ENCODE measurements around the gene AGXT.
A peak's percentile ranks its signal among the peaks of the same experiment; 100 is the strongest.
"Not testable (repeated sequence)": the region's sequence is repeated elsewhere in the genome, so short reads cannot be mapped to it uniquely, and the experiment has no call there.

The AGXT gene

DNA sequence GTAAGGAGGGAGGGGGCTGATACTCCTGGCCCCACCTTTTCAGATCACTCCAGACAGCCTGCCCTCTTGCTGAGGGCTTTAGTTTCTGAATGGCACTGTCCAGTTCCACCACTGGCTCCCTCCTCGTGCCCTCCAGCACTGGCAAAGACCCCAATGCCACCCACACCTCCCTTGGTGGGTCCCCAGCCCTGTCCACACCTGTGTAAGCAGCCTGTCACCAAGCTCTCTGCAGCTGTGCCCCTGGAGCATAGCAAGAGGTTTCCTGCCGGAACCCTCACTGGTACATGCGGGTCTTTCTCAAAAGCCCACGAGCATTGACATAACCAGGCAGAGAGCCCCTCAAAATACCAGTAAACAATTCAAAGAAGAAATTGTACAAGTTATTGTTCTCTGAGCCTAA, 31.0 kb upstream of the AGXT start:
- DNase-seq = no peak
- in situ Hi-C loops (cut with HindIII; ENCODE audit: low pct_ligation_motif_present, low pct_unique_long_range_greater_than_20kb, low sequenced_read_pairs) = no loop called here

DNA sequence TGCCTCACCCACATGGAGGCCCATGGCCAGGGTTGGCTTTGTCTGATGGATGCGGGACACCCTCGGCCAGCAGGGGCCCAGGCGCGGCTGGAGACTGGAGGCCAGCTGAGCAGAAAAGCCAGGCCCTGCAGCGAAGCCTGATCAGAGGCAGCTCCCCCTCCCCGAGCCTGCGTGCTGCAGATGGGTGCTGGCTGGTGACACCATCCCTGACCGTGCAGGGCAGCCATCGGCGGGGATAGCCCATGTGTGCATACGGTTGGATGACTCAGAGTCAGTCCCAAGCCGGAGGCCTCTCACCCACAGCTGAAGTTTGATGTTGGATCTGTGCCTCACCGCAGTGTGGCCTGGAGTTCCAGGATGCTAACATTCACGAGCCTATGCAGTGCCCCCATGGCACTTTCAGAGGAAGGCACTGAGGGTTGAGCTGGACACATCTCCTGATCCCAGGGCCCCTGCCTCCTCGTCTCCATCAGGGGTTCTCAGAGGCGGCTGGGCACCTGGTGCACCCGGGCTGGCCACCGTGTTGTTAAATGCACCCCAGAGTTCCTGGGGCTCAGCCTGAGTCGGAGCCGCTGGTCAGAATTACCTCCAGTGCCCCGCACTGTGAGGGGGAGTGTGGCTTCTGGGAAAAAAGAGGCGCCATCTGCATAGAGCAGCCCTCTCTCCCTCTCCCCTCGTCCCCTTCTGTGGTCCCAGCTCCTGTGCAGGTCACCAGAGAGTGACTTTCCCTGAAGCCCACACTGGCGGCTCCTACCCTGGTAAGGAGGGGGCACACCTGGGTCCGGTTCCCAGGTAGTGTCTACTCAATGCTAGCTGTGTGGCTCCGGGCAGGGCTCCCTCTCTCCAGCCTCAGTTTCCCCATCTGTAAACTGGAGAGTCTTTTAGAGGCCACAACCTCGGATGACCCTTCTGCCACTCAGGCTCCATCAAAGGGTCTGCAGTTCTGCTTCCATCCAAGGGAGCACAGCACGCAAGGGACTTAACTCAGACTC, 29.2 kb upstream of the AGXT start:
- DNase-seq = peak; percentile 40
- in situ Hi-C loops (cut with HindIII; ENCODE audit: low pct_ligation_motif_present, low pct_unique_long_range_greater_than_20kb, low sequenced_read_pairs) = no loop called here

DNA sequence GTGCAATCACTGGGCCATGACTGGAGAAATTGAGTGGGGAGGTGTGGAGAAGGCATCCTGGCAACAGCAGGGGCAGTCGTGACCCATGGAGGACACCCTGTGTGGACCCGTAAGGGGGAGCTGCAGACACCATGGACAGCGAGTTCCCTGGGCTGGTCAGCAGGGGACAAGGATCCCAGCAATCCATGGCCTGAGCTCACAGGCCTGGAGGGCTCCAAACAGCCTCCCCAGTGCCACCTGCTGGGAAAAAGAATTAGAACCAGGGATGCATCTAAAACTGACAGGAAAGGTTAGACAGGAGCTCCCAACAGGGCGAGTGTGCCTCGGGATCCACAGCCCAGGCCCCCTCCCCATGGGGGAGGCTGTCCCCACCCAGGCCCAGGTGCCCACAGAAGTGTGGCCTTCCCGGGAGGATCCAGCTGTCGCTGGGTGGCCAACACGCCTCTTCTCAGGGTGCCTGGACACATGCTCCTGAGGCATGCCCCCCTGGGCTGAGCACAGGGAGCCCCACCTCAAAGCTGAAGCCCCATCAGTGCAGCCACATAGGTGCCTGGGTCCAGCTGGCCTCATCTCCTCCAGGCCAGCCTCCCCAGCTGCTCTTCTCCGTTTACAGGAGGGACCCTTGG, 28.1 kb upstream of the AGXT start:
- in situ Hi-C loops (cut with HindIII; ENCODE audit: low pct_ligation_motif_present, low pct_unique_long_range_greater_than_20kb, low sequenced_read_pairs) = no loop called here
- peak; percentile 81 for DNase-seq

DNA sequence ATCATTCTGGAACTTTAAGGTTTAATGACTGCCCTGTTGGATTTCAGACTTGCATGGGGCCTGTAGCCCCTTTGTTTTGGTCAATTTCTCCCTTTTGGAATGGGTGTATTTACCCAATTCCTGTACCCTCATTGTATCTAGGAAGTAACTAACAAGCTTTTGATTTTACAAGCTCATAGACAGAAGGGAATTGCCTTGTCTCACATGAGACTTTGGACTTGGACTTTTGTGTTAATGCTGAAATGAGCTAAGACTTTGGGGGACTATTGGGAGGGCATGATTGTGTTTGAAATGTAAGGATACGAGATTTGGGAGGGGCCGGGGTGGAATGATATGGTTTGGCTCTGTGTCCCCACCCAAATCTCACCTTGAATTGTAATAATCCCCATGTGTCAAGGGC, 22.3 kb upstream of the AGXT start:
- DNase-seq; in situ Hi-C loops (cut with HindIII; ENCODE audit: low pct_ligation_motif_present, low pct_unique_long_range_greater_than_20kb, low sequenced_read_pairs): not testable (repeated sequence)

DNA sequence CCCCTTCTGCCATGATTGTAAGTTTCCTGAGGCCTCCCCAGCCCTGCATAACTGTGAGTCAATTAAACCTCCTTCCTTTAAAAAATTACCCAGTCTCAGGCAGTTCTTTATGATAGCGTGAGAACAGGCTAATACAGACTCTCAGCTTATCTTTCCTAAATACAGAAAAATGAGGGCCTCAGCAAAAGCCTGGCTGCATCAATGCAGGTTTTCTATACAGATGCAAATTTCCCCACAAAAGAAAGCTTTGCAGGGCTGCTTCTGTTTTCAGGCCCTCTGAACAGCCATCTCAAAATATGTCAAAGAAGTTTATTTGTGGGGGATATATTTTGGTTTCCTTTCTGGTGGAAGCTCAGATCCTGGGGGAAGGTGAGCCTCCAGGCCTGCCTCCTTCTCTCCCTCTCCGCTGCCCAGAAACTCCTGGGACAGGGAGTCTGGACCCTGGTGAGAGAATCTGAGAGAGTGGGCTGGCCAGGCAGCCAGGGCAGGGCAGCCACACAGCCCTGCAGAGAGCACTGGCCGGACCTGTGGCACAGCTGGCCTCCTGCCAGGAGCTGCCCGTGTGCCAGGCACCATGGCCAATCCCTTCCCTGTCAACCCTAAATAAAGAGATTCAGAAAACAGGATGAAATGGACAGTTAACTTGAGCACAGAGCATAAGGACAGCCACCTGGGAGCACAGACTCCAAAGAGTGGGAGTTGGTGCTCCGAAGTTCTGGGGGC, 21.6 kb upstream of the AGXT start:
- in situ Hi-C loops (cut with HindIII; ENCODE audit: low pct_ligation_motif_present, low pct_unique_long_range_greater_than_20kb, low sequenced_read_pairs) = no loop called here

GRCh38 chr2:240847817-240848216, 20.8 kb upstream of the AGXT start:
- no peak for DNase-seq
- in situ Hi-C loops (cut with HindIII; ENCODE audit: low pct_ligation_motif_present, low pct_unique_long_range_greater_than_20kb, low sequenced_read_pairs) = no loop called here

More for the DNA sequence above, 21.6 kb upstream of the AGXT start:
- no peak for DNase-seq

GRCh38 chr2:240848900-240849680, 19.5 kb upstream of the AGXT start:
- in situ Hi-C loops (cut with HindIII; ENCODE audit: low pct_ligation_motif_present, low pct_unique_long_range_greater_than_20kb, low sequenced_read_pairs) = no loop called here
- DNase-seq = no peak

DNA sequence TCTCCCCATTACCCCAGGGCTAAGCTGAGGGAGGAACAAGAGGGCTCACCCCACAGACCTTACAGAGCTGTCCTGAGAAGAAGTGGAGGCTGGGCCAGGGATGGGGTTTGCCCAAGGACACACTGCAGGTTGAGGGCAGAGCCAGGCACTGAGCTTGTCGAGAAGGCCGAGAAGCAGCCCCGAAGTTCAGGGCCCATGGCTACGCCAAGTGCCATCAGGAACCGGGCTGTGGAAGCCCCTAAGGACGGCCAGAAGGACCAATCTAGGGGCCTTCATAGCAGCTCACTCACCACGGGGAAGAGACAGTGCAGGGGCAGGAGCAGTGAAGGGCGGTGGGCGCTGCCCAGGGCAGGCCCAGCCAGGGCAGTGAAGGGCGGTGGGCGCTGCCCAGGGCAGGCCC, 18.6 kb upstream of the AGXT start:
- in situ Hi-C loops (cut with HindIII; ENCODE audit: low pct_ligation_motif_present, low pct_unique_long_range_greater_than_20kb, low sequenced_read_pairs) = no loop called here
- no peak for DNase-seq

DNA sequence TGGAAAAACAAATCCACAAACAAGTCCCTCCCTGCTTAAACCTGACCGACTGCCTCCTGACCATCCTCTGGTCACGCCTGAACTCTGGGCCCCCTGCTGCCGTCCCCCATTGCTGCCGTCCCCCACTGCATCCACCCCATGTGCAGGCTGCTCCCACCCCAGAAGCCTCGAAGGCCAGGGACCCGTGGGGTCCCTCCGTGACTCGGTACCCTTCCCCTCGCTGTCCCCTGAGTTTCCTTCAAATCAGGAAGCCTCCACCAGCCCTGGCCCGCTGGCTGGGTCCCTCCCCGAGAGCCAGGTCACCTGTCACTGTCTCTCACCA, 17.9 kb upstream of the AGXT start:
- in situ Hi-C loops (cut with HindIII; ENCODE audit: low pct_ligation_motif_present, low pct_unique_long_range_greater_than_20kb, low sequenced_read_pairs) = no loop called here
- DNase-seq = no peak

DNA sequence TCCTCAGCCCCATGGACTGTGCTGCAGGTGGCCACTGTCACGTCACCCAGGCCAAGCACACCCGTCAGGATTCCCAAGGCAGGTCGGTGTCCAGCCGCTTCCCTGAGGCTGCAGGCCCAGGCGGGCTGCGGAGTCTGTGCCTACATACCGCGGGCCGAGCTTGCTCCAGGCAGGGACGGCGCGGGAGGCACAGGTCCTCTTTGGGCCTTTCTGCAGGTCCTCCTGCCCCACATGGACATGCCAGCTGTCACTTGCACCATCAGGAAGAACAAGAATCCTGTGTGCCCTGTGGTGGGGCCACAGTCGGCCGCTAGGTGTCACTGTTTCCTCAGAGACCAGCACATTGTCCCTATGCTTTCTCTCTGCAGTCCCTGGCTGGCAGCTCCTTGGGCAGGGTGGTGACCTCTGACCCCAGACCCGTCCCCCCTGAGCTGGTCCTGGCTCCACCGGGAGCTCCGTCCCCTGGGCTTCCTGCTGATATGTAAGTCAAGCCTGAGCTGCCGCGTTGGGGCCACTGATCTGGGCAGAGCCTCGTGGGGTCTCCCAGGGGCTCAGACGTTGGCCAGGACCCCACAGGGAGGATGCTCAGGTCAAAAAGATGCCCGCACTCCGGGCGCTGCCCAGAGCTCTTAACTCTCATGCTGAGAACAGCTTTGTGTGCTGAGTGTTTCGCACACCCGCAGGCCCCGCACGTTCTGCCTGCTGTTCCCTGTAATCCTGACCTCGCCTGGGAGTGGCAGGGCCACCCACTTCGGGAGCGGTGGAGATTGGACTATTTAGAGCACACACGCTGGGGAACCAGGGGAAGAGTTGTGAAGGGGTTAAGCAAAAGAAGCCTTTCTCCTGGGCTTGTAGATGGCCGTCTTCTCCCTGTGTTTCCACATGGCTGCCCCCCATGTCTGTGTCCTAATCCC, 17.3 kb upstream of the AGXT start:
- peak; percentile 76 for DNase-seq
- in situ Hi-C loops (cut with HindIII; ENCODE audit: low pct_ligation_motif_present, low pct_unique_long_range_greater_than_20kb, low sequenced_read_pairs) = no loop called here

DNA sequence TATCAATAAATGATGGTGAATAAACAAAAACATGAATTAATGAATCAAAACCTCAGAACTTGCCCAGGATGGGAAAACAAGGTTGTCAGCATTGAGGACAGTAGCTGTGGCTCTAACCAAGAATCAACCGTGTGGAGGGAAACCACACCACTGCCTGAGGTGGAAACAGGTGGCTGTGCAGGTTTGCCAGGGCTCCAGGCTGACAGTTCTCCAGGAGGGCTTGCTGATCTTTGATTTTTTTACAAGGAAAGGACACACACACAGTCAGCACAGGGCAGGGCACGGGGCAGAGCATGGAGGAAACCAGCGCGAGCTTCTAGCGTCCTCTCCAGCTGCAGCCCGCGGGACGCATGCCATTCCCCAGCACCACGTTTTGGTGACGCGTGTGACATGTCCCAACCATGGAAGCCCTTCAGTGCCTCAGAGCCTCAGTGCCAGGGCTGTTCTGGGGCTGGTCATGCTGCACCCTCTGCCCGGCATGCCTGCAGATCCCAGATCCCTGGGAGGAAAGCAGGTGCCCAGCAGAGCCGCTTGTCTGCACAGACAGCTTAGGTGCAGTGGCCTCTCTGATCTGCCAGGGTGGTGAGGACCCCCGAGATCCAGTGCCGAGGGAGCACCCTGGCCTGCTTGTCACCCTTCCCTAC, 15.8 kb upstream of the AGXT start:
- in situ Hi-C loops (cut with HindIII; ENCODE audit: low pct_ligation_motif_present, low pct_unique_long_range_greater_than_20kb, low sequenced_read_pairs) = no loop called here
- DNase-seq = no peak

- in situ Hi-C loops (cut with HindIII; ENCODE audit: low pct_ligation_motif_present, low pct_unique_long_range_greater_than_20kb, low sequenced_read_pairs) = no loop called here
- no peak for DNase-seq
Observed at GRCh38 chr2:240855670-240856069, 13.0 kb upstream of the AGXT start.

GRCh38 chr2:240856151-240856980, 12.3 kb upstream of the AGXT start:
- in situ Hi-C loops (cut with HindIII; ENCODE audit: low pct_ligation_motif_present, low pct_unique_long_range_greater_than_20kb, low sequenced_read_pairs) = no loop called here
- no peak for DNase-seq

- in situ Hi-C loops (cut with HindIII; ENCODE audit: low pct_ligation_motif_present, low pct_unique_long_range_greater_than_20kb, low sequenced_read_pairs) = no loop called here
- DNase-seq = no peak
Observed at GRCh38 chr2:240857039-240858008, 11.3 kb upstream of the AGXT start.

DNA sequence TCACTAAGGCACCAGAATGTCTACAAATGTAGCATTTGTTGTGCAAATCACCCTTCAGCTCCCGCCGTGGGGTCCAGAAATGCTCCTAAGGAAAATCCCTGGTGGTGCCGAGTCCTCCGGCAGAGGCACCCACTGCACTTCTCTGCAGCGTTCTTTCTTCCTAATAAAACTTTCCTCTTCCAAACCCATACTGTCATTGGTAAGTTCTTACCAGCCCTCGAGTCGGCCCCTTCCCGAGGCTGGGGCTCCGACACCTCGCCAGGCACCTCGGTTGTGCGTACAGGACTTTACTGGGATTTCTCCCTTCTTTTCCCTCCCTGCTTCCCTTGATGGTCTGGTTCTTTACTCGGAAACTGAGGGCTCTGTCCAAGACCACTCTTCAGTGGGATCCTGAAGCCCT, 10.3 kb upstream of the AGXT start:
- in situ Hi-C loops (cut with HindIII; ENCODE audit: low pct_ligation_motif_present, low pct_unique_long_range_greater_than_20kb, low sequenced_read_pairs) = no loop called here
- no peak for DNase-seq

- no peak for DNase-seq
- in situ Hi-C loops (cut with HindIII; ENCODE audit: low pct_ligation_motif_present, low pct_unique_long_range_greater_than_20kb, low sequenced_read_pairs) = no loop called here
Observed at GRCh38 chr2:240858871-240859270, 9.8 kb upstream of the AGXT start.

All from ACHN (cell line).